HepG2 (cell line): ENCODE results near the gene PRMT7. TPM values are rescaled to one million over a fixed set of nuclear protein-coding genes. Genes with fewer than 3 reads are reported as not detected.

Source experiments
- CENPX ChIP-seq: sonication (generic); formaldehyde crosslinking; IDR thresholded peaks from 2 replicates; pipeline ENCODE4 v1.9.0; 2021; ENCODE audit warnings: mild to moderate bottlenecking, missing genetic modification reagents, moderate library complexity
- ETV5 ChIP-seq: IDR thresholded peaks from 2 replicates; pipeline ENCODE4 v1.6.1; 2018; ENCODE audit warnings: missing biosample characterization, missing genetic modification reagents, inconsistent platforms, borderline replicate concordance
- HCFC1 ChIP-seq: fragments of 150-350 bp; IDR thresholded peaks from 2 replicates; pipeline ENCODE4 v1.6.1; 2014; ENCODE audit warnings: low read depth, low read length
- HDAC1 ChIP-seq: sonication (generic); formaldehyde crosslinking; IDR thresholded peaks from 2 replicates; pipeline ENCODE4 v1.5.1; 2020; ENCODE audit warnings: mild to moderate bottlenecking, missing genetic modification reagents
- NKX3-1 ChIP-seq: sonication (generic); formaldehyde crosslinking; IDR thresholded peaks from 2 replicates; pipeline ENCODE4 v1.5.0; 2020; ENCODE audit warnings: missing genetic modification reagents
- PITX1 ChIP-seq: sonication (generic); formaldehyde crosslinking; IDR thresholded peaks from 2 replicates; pipeline ENCODE4 v1.5.1; 2020; ENCODE audit warnings: mild to moderate bottlenecking, missing genetic modification reagents
- SKI ChIP-seq: fragments of 450-650 bp; IDR thresholded peaks from one replicate; pipeline ENCODE4 v1.6.1; 2018; ENCODE audit warnings: mild to moderate bottlenecking; ENCODE audit not compliant: partially characterized antibody
- SNRNP70 ChIP-seq: fragments of 200-400 bp; formaldehyde crosslinking; IDR thresholded peaks from 2 replicates; pipeline ENCODE4 v1.6.1; 2017; ENCODE audit warnings: mild to moderate bottlenecking, low read depth, low read length, moderate library complexity
- YEATS2 ChIP-seq: sonication (generic); formaldehyde crosslinking; IDR thresholded peaks from 2 replicates; pipeline ENCODE4 v1.4.0; 2020; ENCODE audit warnings: missing genetic modification reagents, borderline replicate concordance
- ZBTB8A ChIP-seq: sonication (generic); formaldehyde crosslinking; IDR thresholded peaks from 2 replicates; pipeline ENCODE4 v1.4.0; 2020; ENCODE audit warnings: mild to moderate bottlenecking, low read depth, missing genetic modification reagents, borderline replicate concordance
- ZKSCAN1 ChIP-seq: fragments of 150-350 bp; IDR thresholded peaks from 2 replicates; pipeline ENCODE4 v1.6.1; 2014; ENCODE audit warnings: low read length
- ZNF552 ChIP-seq: sonication (generic); formaldehyde crosslinking; IDR thresholded peaks from 2 replicates; pipeline ENCODE4 v1.9.0; 2022; ENCODE audit warnings: missing genetic modification reagents, mild to moderate bottlenecking, borderline replicate concordance
- polyA plus RNA-seq, 8 experiments: library from polyadenylated mRNA; depleted of rRNA in 3 of 8; stranded (reverse) in 7 of 8; unstranded in 1 of 8; fragments of >200 nt; fragmentation: Illumina TruSeq in 4 of 8; extraction: Trizol in 4 of 8; gene quantifications; 2 replicates each; pipeline versions ENCODE4 v1.2.1 to v1.2.3, GENCODE V29; 2011 to 2016; ENCODE audit warnings: low read depth in 4 of 8, missing spikeins in 1 of 8, mixed read lengths in 1 of 8; ENCODE audit not compliant: insufficient read depth in 1 of 8
- total RNA-seq, 5 experiments: library from RNA; depleted of rRNA; stranded (reverse); fragments of >200 nt; fragmentation: Illumina TruSeq; extraction: Trizol; gene quantifications; 2 replicates each; pipeline ENCODE4 v1.2.3, GENCODE V29; 2016; ENCODE audit warnings: low read depth in 1 of 5
- TF ChIP-seq, protein P1 (sequence below): sonication (generic); formaldehyde crosslinking; IDR thresholded peaks from 2 replicates; pipeline ENCODE4 v1.4.0; 2020; ENCODE audit warnings: low read depth, missing genetic modification reagents
- TF ChIP-seq, protein P2 (sequence below): sonication (generic); formaldehyde crosslinking; IDR thresholded peaks from 2 replicates; pipeline ENCODE4 v1.5.1; 2020; ENCODE audit warnings: mild to moderate bottlenecking, missing genetic modification reagents, borderline replicate concordance
- TF ChIP-seq, protein P3 (sequence below): sonication (generic); formaldehyde crosslinking; IDR thresholded peaks from 2 replicates; pipeline ENCODE4 v1.8.0; 2022; ENCODE audit warnings: mild to moderate bottlenecking, missing genetic modification reagents
- TF ChIP-seq, protein P4 (sequence below): sonication (generic); formaldehyde crosslinking; IDR thresholded peaks from 2 replicates; pipeline ENCODE4 v1.4.0; 2020; ENCODE audit warnings: missing genetic modification reagents
- TF ChIP-seq, protein P5 (sequence below): sonication (generic); formaldehyde crosslinking; IDR thresholded peaks from 2 replicates; pipeline ENCODE4 v1.5.0; 2020; ENCODE audit warnings: missing genetic modification reagents, mild to moderate bottlenecking, borderline replicate concordance
- TF ChIP-seq, protein P6 (sequence below): IDR thresholded peaks from 2 replicates; pipeline ENCODE4 v1.6.1; 2016

Gene PRMT7
- total and polyA plus RNA-seq, 2 of the 13 experiments (the other 11 are each of a cell fraction or from before 2014, with no cell fraction given), result 47.5 to 55.0 TPM

DNA sequence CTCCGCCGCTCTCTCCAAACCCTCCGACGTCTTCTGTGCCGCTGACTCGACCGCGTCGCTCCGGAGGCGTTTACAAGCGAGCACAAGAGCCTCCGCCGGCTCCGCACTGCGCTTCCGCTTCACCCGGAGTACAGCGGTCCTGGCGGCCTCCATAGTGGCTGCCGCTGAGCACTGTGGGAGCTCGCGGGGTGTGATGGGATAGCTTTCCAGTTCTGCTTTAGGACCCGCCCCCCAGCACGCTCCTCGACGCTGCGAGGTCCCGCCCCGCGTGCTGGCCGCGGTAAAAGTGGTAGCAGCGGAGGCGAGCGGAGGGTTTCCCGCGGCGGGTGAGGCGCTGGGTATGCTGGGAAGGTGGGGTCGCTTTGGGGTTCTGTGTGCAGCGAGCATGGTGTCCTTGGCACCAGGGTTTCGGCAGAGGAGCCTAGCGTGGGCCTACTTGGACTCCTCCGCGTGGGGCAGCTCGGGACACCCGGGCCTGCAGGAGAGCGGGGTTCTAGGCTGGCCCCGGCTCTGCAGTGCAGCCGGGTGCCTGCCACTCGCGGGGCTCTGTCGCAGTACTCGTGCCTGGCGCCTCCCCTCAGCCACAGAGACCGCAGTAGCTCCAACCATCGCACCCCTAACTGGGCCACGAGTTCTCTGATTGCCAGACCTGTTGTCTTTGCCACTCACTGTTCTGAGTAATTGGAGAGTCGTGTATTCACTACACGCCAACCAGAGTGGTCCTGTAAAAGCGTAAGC lies at the start of gene PRMT7, which contains the start of gene SLC7A6OS (continued):
- TF ChIP-seq, protein P1, sequence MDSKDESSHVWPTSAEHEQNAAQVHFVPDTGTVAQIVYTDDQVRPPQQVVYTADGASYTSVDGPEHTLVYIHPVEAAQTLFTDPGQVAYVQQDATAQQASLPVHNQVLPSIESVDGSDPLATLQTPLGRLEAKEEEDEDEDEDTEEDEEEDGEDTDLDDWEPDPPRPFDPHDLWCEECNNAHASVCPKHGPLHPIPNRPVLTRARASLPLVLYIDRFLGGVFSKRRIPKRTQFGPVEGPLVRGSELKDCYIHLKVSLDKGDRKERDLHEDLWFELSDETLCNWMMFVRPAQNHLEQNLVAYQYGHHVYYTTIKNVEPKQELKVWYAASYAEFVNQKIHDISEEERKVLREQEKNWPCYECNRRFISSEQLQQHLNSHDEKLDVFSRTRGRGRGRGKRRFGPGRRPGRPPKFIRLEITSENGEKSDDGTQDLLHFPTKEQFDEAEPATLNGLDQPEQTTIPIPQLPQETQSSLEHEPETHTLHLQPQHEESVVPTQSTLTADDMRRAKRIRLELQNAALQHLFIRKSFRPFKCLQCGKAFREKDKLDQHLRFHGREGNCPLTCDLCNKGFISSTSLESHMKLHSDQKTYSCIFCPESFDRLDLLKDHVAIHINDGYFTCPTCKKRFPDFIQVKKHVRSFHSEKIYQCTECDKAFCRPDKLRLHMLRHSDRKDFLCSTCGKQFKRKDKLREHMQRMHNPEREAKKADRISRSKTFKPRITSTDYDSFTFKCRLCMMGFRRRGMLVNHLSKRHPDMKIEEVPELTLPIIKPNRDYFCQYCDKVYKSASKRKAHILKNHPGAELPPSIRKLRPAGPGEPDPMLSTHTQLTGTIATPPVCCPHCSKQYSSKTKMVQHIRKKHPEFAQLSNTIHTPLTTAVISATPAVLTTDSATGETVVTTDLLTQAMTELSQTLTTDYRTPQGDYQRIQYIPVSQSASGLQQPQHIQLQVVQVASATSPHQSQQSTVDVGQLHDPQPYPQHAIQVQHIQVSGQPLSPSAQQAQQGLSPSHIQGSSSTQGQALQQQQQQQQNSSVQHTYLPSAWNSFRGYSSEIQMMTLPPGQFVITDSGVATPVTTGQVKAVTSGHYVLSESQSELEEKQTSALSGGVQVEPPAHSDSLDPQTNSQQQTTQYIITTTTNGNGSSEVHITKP, result peak; percentile 78; the same call in 1 of the 2 replicates
- TF ChIP-seq, protein P2, sequence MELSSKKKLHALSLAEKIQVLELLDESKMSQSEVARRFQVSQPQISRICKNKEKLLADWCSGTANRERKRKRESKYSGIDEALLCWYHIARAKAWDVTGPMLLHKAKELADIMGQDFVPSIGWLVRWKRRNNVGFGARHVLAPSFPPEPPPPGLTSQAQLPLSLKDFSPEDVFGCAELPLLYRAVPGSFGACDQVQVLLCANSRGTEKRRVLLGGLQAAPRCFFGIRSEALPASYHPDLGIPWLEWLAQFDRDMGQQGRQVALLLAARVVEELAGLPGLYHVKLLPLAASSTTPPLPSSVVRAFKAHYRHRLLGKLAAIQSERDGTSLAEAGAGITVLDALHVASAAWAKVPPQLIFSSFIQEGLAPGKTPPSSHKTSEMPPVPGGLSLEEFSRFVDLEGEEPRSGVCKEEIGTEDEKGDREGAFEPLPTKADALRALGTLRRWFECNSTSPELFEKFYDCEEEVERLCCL, result peak; percentile 99
- TF ChIP-seq, protein P3, sequence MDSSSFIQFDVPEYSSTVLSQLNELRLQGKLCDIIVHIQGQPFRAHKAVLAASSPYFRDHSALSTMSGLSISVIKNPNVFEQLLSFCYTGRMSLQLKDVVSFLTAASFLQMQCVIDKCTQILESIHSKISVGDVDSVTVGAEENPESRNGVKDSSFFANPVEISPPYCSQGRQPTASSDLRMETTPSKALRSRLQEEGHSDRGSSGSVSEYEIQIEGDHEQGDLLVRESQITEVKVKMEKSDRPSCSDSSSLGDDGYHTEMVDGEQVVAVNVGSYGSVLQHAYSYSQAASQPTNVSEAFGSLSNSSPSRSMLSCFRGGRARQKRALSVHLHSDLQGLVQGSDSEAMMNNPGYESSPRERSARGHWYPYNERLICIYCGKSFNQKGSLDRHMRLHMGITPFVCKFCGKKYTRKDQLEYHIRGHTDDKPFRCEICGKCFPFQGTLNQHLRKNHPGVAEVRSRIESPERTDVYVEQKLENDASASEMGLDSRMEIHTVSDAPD (CRISPR knock-in tag), result peak; percentile 97
- TF ChIP-seq ZKSCAN1 (no peak), SKI (peak; percentile 11), YEATS2 (CRISPR knock-in tag) (peak; percentile 89), HCFC1 (peak; percentile 65), PITX1 (peak; percentile 94), SNRNP70 (no peak), ETV5 (peak; percentile 78), ZBTB8A (CRISPR knock-in tag) (no peak; the same call in 1 of the 2 replicates), NKX3-1 (peak; percentile 99), CENPX (CRISPR knock-in tag) (no peak), ZNF552 (CRISPR knock-in tag) (peak; percentile 100), HDAC1 (peak; percentile 98)
- TF ChIP-seq, protein P4, sequence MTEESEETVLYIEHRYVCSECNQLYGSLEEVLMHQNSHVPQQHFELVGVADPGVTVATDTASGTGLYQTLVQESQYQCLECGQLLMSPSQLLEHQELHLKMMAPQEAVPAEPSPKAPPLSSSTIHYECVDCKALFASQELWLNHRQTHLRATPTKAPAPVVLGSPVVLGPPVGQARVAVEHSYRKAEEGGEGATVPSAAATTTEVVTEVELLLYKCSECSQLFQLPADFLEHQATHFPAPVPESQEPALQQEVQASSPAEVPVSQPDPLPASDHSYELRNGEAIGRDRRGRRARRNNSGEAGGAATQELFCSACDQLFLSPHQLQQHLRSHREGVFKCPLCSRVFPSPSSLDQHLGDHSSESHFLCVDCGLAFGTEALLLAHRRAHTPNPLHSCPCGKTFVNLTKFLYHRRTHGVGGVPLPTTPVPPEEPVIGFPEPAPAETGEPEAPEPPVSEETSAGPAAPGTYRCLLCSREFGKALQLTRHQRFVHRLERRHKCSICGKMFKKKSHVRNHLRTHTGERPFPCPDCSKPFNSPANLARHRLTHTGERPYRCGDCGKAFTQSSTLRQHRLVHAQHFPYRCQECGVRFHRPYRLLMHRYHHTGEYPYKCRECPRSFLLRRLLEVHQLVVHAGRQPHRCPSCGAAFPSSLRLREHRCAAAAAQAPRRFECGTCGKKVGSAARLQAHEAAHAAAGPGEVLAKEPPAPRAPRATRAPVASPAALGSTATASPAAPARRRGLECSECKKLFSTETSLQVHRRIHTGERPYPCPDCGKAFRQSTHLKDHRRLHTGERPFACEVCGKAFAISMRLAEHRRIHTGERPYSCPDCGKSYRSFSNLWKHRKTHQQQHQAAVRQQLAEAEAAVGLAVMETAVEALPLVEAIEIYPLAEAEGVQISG (CRISPR knock-in tag), result peak; percentile 96
- TF ChIP-seq, protein P5, sequence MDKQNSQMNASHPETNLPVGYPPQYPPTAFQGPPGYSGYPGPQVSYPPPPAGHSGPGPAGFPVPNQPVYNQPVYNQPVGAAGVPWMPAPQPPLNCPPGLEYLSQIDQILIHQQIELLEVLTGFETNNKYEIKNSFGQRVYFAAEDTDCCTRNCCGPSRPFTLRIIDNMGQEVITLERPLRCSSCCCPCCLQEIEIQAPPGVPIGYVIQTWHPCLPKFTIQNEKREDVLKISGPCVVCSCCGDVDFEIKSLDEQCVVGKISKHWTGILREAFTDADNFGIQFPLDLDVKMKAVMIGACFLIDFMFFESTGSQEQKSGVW (CRISPR knock-in tag), result peak; percentile 94; the same call in 1 of the 2 replicates
- TF ChIP-seq, protein P6, sequence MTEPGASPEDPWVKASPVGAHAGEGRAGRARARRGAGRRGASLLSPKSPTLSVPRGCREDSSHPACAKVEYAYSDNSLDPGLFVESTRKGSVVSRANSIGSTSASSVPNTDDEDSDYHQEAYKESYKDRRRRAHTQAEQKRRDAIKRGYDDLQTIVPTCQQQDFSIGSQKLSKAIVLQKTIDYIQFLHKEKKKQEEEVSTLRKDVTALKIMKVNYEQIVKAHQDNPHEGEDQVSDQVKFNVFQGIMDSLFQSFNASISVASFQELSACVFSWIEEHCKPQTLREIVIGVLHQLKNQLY (CRISPR knock-in tag), result peak; percentile 93
